T47D (cell line): ENCODE data around the gene CDCA4.
A peak's percentile ranks its signal among the peaks of the same experiment; 100 is the strongest.
"Not testable (repeated sequence)": the region's sequence is repeated elsewhere in the genome, so short reads cannot be mapped to it uniquely, and the experiment has no call there.

ENCODE experiments used
- DNase-seq, 2 experiments: peaks; one replicate each; pipeline versions ENCODE4 v3.0.0 to v3.0.0-alpha.2; 2011 to 2012; ENCODE audit warnings: low read depth in 1 of 2, low spot score in 1 of 2
- JUND ChIP-seq: IDR thresholded peaks from 2 replicates; pipeline ENCODE4 v1.6.1; 2012; ENCODE audit warnings: low read depth
- in situ Hi-C: cut with HindIII; loops from 2 replicates; pipeline ENCODE4 v1.10.0; 2016; ENCODE audit warnings: low sequenced_read_pairs, low pct_unique_long_range_greater_than_20kb

The CDCA4 gene

DNA sequence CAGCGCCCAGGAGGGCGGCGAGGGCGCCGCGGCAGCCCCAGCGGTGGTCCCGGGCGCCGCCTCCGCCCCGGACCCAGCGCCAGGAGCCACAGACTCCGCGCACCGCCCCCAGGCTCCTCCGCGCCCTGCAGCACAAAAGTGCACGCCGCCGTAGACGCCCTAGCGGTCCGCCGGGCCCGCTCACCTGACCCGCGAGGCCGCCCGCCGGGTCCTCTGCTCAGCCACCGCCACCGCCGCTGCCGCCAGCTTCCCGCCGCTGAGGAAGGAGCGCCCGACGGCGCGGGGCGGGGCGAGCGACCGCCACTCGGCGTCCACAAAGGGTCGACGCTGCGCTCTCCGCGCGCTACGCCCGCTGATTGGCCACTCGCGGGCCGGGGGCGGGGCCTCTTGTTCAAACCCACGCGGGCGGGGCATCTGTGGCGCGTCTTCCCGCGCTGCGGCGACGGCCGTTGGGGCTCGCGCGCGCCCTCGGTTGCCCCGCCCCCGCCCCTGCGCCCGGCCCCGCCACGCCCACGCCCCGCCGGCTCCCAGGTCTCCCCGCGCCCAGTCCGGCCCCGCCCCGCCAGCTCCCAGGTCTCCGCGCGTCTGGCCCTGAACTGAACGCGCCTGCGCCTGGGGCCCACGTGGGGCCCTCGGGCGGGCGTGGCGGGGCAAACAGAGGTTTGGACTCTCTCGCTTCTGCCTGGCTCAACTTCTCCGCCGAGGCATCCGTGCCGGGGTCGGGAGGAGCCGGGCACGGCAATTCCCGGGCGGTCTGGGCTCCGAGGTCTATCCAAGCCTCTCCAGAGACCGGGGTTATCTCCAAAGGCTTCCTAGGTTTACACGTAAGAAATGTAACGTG is at the start of gene CDCA4:
Gene CDCA4 (minus strand): TSS at position 269 of the 841 bp plus-strand sequence. CDS start 9,154 bp downstream, outside the sequence.
- peak; percentile 99 for DNase-seq
- no peak for TF ChIP-seq JUND
- in situ Hi-C loops, result no loop called here

- in situ Hi-C loops, result no loop called here
- DNase-seq, result no peak
- TF ChIP-seq JUND, result no peak
Measured at GRCh38 chr14:105069871-105070759, 49.2 kb upstream of the CDCA4 start.

DNA sequence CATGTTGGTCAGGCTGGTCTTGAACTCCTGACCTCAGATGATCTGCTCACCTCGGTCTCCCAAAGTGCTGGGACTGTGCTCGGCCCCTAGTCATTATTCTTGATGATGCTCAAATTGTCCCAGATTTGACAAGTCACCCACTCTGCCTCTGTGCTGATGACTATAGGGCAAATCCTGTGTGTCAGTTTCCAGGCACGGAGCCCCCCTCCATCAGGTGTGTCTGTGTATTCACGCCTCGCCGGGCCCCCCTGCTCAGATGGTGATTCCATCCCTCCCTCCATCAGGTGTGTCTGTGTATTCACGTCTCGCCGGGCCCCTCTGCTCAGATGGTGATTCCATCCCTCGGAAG is 48.6 kb upstream of the CDCA4 start:
- in situ Hi-C loops, result no loop called here
- TF ChIP-seq JUND, result no peak
- no peak for DNase-seq

GRCh38 chr14:105068818-105069217 is 47.9 kb upstream of the CDCA4 start:
- DNase-seq, result no peak
- no peak for TF ChIP-seq JUND
- in situ Hi-C loops, result no loop called here

- in situ Hi-C loops, result no loop called here
- no peak for DNase-seq
- no peak for TF ChIP-seq JUND
Measured at GRCh38 chr14:105067969-105068301, 47.1 kb upstream of the CDCA4 start.

DNA sequence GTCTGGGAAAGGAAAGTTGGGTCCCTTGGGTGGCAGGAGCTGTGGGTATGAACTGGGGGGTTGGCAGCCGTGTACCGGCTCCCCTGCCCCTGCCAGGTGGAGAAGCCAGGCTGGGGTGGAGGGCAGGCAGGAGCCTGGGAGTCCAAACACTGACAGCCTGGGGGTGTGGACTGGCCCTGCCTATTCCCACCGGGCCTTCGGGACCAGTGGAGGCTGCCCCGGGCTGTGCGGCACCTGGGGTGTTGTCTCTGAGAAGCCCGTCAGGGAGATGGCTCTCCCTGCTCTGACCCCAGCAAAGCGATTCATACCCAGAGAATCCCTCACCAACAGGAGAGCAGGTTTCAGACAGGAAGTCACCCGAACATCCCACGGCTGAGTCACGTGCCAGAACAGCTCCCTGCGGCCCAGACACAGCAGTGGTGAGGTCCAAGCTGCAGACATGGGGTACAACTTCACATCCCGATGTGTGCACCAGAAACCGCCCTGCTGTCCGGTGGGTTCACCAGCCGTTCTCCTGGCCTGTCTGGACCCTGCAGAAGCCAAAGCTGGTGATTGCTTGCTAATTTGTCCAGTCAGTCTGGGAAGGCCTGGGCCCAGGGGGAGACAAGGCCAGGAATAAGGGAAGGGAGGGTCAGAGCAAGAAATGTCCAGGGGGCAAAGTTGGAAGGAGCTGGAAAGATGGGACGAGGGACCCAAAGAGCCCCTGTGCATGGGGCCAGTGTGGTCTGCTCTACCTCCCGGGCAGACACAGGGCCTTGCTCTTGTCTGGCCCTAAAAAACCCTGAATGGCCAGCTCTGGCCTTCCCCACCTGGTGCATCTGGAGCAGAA is 46.5 kb upstream of the CDCA4 start:
- no peak for DNase-seq
- in situ Hi-C loops, result no loop called here
- TF ChIP-seq JUND, result no peak

GRCh38 chr14:105066240-105067071 is 45.6 kb upstream of the CDCA4 start:
- no peak for DNase-seq
- in situ Hi-C loops, result no loop called here
- no peak for TF ChIP-seq JUND

- DNase-seq, result no peak
- in situ Hi-C loops, result no loop called here
- no peak for TF ChIP-seq JUND
Measured at GRCh38 chr14:105065280-105066228, 44.7 kb upstream of the CDCA4 start, which contains the start of gene GPR132. Gene GPR132, minus strand, starts transcription at chr14:105065430. Its CDS starts 10,010 bp downstream, at chr14:105055420.

GRCh38 chr14:105064721-105065143 is 43.8 kb upstream of the CDCA4 start:
- DNase-seq, result no peak
- TF ChIP-seq JUND, result no peak
- in situ Hi-C loops, result no loop called here

DNA sequence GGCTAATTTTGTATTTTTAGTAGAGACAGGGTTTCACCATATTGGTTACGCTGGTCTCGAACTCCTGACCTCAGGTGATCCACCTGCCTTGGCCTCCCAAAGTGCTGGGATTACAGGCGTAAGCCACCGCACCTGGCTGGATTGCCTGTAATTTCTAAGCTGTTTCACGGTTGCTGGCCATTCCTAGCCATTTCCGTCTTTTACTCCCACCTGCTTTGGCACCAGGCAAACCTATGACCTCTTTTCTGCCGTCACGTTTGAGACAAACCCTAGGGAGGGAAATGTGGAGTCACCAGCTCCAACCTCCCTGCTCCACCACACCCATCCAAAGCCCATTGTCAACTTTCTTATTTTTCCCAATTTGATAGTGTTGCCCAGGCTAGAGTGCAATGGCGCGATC is 43.1 kb upstream of the CDCA4 start:
- no peak for DNase-seq
- in situ Hi-C loops, result no loop called here
- no peak for TF ChIP-seq JUND

- DNase-seq, in situ Hi-C loops: not testable (repeated sequence)
Measured at GRCh38 chr14:105063506-105063905, 42.6 kb upstream of the CDCA4 start.
